ENCODE measurements around the gene YPEL2.

DNA sequence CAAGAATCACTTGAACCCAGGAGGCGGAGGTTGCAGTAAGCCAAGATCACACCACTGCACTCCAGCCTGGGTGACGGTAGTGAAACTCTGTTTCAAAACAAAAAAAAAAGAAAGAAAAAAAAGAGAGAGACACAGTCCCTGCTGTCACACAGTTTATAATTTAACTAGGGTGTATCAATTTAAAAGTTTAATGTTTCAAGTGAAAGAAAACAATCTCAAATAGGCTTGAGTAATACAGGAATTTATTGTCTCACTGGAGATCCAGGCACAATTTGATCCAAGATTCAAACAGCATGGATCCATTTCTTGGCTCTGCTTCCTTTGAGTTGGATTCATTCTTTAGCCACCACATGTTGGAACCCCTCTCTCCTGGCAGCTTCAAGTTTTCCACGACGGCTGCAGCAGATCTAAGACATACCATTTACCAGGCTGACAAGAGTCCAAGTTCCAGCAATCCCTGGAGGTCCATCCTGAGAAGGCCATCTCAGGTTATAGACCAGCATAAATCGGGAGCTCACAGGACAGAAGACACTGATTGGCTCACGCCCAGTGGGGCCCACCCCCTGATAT, 97.5 kb downstream of the YPEL2 start:
- TF ChIP-seq, protein P1, sequence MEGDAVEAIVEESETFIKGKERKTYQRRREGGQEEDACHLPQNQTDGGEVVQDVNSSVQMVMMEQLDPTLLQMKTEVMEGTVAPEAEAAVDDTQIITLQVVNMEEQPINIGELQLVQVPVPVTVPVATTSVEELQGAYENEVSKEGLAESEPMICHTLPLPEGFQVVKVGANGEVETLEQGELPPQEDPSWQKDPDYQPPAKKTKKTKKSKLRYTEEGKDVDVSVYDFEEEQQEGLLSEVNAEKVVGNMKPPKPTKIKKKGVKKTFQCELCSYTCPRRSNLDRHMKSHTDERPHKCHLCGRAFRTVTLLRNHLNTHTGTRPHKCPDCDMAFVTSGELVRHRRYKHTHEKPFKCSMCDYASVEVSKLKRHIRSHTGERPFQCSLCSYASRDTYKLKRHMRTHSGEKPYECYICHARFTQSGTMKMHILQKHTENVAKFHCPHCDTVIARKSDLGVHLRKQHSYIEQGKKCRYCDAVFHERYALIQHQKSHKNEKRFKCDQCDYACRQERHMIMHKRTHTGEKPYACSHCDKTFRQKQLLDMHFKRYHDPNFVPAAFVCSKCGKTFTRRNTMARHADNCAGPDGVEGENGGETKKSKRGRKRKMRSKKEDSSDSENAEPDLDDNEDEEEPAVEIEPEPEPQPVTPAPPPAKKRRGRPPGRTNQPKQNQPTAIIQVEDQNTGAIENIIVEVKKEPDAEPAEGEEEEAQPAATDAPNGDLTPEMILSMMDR (IDR thresholded peaks at IDR 0.05; ENCODE audit: insufficient read depth, low read depth, low read length), result no peak
- TF ChIP-seq EZH2 (IDR thresholded peaks at IDR 0.05; ENCODE audit: insufficient read depth, low read length), result no peak

All from astrocyte (in vitro differentiated cells and primary cell).